HPDE6-E6E7 (cell line): ENCODE data around the gene OBSCN.

Experiments
- DNase-seq: peaks from one replicate; pipeline ENCODE4 v3.0.0; 2011; ENCODE audit warnings: missing footprints; ENCODE audit errors: extremely low spot score

Gene OBSCN

GRCh38 chr1:228366866-228367741, 159.3 kb downstream of the OBSCN start:
- no peak for DNase-seq

- no peak for DNase-seq
Observed at GRCh38 chr1:228367798-228368791, 160.3 kb downstream of the OBSCN start.

- DNase-seq: no peak
Observed at GRCh38 chr1:228368801-228369607, 161.2 kb downstream of the OBSCN start.

GRCh38 chr1:228369608-228370438, 162.0 kb downstream of the OBSCN start:
- DNase-seq: no peak

GRCh38 chr1:228370439-228370940, 162.6 kb downstream of the OBSCN start:
- no peak for DNase-seq

- no peak for DNase-seq
Observed at GRCh38 chr1:228370941-228371740, 163.3 kb downstream of the OBSCN start.

- DNase-seq: no peak
Observed at GRCh38 chr1:228371741-228372182, 163.9 kb downstream of the OBSCN start.

- no peak for DNase-seq
Observed at GRCh38 chr1:228372183-228373003, 164.5 kb downstream of the OBSCN start.

GRCh38 chr1:228373004-228373680, 165.3 kb downstream of the OBSCN start:
- no peak for DNase-seq

- DNase-seq: no peak
Observed at GRCh38 chr1:228373681-228374571, 166.1 kb downstream of the OBSCN start.

- DNase-seq: no peak
Observed at GRCh38 chr1:228374711-228375577, 167.1 kb downstream of the OBSCN start.

GRCh38 chr1:228375578-228376261, 167.9 kb downstream of the OBSCN start:
- DNase-seq: no peak

- DNase-seq: no peak
Observed at GRCh38 chr1:228376262-228376628, 168.4 kb downstream of the OBSCN start.

GRCh38 chr1:228376651-228377631, 169.1 kb downstream of the OBSCN start:
- DNase-seq: no peak
